D721Med (cell line): ENCODE measurements around the gene LMCD1.

ENCODE experiments used
- DNase-seq: peaks from one replicate; pipeline ENCODE4 v3.0.0; 2011; ENCODE audit warnings: low spot score; ENCODE audit not compliant: insufficient read length
- FAIRE-seq: peaks from 2 replicates; lab custom pipeline; 2011; peaks lifted over from hg19 to GRCh38; lab: Jason Lieb, UNC
- CTCF ChIP-seq: IDR thresholded peaks from 2 replicates; pipeline ENCODE4 v1.5.1; 2012; ENCODE audit warnings: mild to moderate bottlenecking, control low read depth; ENCODE audit not compliant: insufficient read depth; ENCODE audit errors: missing control alignments

Gene LMCD1

GRCh38 chr3:8608041-8608790 is 106.6 kb downstream of the LMCD1 start:
- no peak for FAIRE-seq
- no peak for DNase-seq
- no peak for TF ChIP-seq CTCF

GRCh38 chr3:8608791-8609467 is 107.3 kb downstream of the LMCD1 start:
- DNase-seq (no peak), FAIRE-seq (no peak)
- TF ChIP-seq CTCF: no peak

- no peak for DNase-seq
- FAIRE-seq: no peak
- no peak for TF ChIP-seq CTCF
Observed at GRCh38 chr3:8610951-8611350, 109.3 kb downstream of the LMCD1 start.

- FAIRE-seq (no peak), DNase-seq (no peak)
- no peak for TF ChIP-seq CTCF
Observed at GRCh38 chr3:8617921-8618320, 116.3 kb downstream of the LMCD1 start.

- TF ChIP-seq CTCF: no peak
- no peak for FAIRE-seq
- no peak for DNase-seq
Observed at GRCh38 chr3:8618950-8619349, 117.3 kb downstream of the LMCD1 start.

GRCh38 chr3:8619548-8619947 is 117.9 kb downstream of the LMCD1 start:
- no peak for DNase-seq
- FAIRE-seq: no peak

More at GRCh38 chr3:8619548-8619947, 117.9 kb downstream of the LMCD1 start:
- TF ChIP-seq CTCF: no peak
